Activated CD8-positive, alpha-beta T cell treated with anti-CD3 and anti-CD28 coated beads for 36 hours (primary cell): ENCODE data around the gene CEP128. TPM values are rescaled to one million over a fixed set of nuclear protein-coding genes. Genes with fewer than 3 reads are reported as not detected.

ENCODE experiments used
- ATAC-seq: fragments of 200-7000 bp; cut with Tn5 transposase; one replicate; pipeline ENCODE4 v1.10.0; 2021; ENCODE audit warnings: mild to moderate bottlenecking, moderate library complexity
- CTCF ChIA-PET: fragments of 350-600 bp; sonication (Branson Sonifier 250); formaldehyde crosslinking; loops from one replicate; lab custom pipeline; 2021; ENCODE audit warnings: antibody characterized with exemption; lab: Charles Lee
- POLR2A ChIA-PET: fragments of 350-600 bp; sonication (Branson Sonifier 250); formaldehyde crosslinking; loops from one replicate; lab custom pipeline; 2021; ENCODE audit warnings: antibody characterized with exemption; lab: Charles Lee
- DNase-seq: peaks from one replicate; pipeline ENCODE4 v3.0.0-alpha.2; 2020
- H3K27ac Mint-ChIP-seq: one replicate; pipeline ENCODE4 v1.8.0; 2021; ENCODE audit warnings: mild to moderate bottlenecking, mixed read lengths
- H3K27me3 Mint-ChIP-seq: one replicate; pipeline ENCODE4 v1.8.0; 2021; ENCODE audit warnings: mixed read lengths
- H3K36me3 Mint-ChIP-seq: one replicate; pipeline ENCODE4 v1.8.0; 2021; ENCODE audit warnings: low read depth, mixed read lengths
- H3K4me1 Mint-ChIP-seq: one replicate; pipeline ENCODE4 v1.8.0; 2021; ENCODE audit warnings: low read depth, mixed read lengths
- H3K4me3 Mint-ChIP-seq: one replicate; pipeline ENCODE4 v1.8.0; 2021; ENCODE audit warnings: mild to moderate bottlenecking, moderate library complexity, mixed read lengths
- H3K9me3 Mint-ChIP-seq: one replicate; pipeline ENCODE4 v1.8.0; 2021; ENCODE audit warnings: mixed read lengths
- CTCF ChIP-seq: fragments of 200-600 bp; IDR thresholded peaks from one replicate; pipeline ENCODE4 v1.8.0; 2022; ENCODE audit warnings: antibody characterized with exemption, mild to moderate bottlenecking
- intact Hi-C: fragments of 100-400 bp; cut with micrococcal nuclease; formaldehyde crosslinking; loops from one replicate; pipeline ENCODE4 v1.10.0; 2022
- total RNA-seq, 2 experiments: library from RNA; stranded (reverse); gene quantifications; one replicate each; pipeline ENCODE4 v1.2.3, GENCODE V29; 2021

CEP128 gene
- total RNA-seq, 2 experiments from 2014 or later, result 21.6 to 22.5 TPM

DNA sequence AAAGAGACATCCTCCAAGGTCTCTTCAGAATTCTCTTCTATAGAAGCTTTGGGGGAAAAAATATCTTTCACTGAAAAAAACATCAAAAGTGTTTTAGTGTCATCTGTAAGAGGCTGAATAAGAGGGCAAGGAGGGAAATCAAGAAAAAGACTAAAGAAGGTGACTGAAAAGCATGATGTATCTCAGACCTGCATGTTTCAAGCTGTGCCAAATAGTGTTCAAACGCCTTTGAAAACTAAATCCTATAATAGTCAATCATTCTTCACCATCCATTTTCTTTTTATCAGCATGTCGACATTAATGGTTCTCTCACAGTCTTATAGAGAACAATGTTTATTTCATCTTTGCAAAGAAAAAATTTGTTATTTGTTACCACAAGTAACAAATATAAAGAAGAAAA, 94.5 kb downstream of the CEP128 start:
- no peak for ATAC-seq
- TF ChIP-seq CTCF, result no peak
- Mint-ChIP-seq H3K4me3 (no peak overlapping the region), H3K4me1 (no peaks in the 10 kb centered on the region), H3K36me3 (no peaks in the 10 kb centered on the region), H3K27ac (no peak overlapping the region), H3K27me3 (no peaks in the 10 kb centered on the region), H3K9me3 (no peaks in the 10 kb centered on the region)
- no peak for DNase-seq
- CTCF ChIA-PET, result interaction anchor here (0.6 to 1.2 kb wide), 2 partner anchors 606 to 634 kb away, joined by 3 read pairs; no protein-coding TSS in a partner anchor
- POLR2A ChIA-PET, result no interaction called here
- intact Hi-C loops, result loop anchor here (10.0 kb wide), 1 partner anchor 792 kb away; no protein-coding TSS in a partner anchor

- DNase-seq (no peak), ATAC-seq (no peak)
- Mint-ChIP-seq H3K9me3 (no peaks in the 10 kb centered on the region), H3K4me1 (no peaks in the 10 kb centered on the region), H3K27ac (no peak overlapping the region), H3K27me3 (no peaks in the 10 kb centered on the region), H3K4me3 (no peak overlapping the region), H3K36me3 (no peaks in the 10 kb centered on the region)
- ChIA-PET POLR2A (no interaction called here), CTCF (interaction anchor here (1.2 to 1.4 kb wide), 2 partner anchors 142 to 632 kb away, joined by 3 read pairs; no protein-coding TSS in a partner anchor)
- no peak for TF ChIP-seq CTCF
- intact Hi-C loops, result loop anchor here (10.0 kb wide), 1 partner anchor 791 kb away; no protein-coding TSS in a partner anchor
Observed at GRCh38 chr14:80845856-80846255, 95.7 kb downstream of the CEP128 start.

- Mint-ChIP-seq H3K9me3 (no peaks in the 10 kb centered on the region), H3K4me1 (no peaks in the 10 kb centered on the region), H3K27ac (no peak overlapping the region), H3K27me3 (no peaks in the 10 kb centered on the region), H3K4me3 (no peak overlapping the region), H3K36me3 (no peaks in the 10 kb centered on the region)
- intact Hi-C loops, result loop anchor here (10.0 kb wide), 1 partner anchor 790 kb away; no protein-coding TSS in a partner anchor
- POLR2A ChIA-PET, result no interaction called here
- CTCF ChIA-PET, result no interaction called here
- TF ChIP-seq CTCF, result no peak
- no peak for ATAC-seq
- no peak for DNase-seq
Observed at GRCh38 chr14:80844872-80845271, 96.7 kb downstream of the CEP128 start.

DNA sequence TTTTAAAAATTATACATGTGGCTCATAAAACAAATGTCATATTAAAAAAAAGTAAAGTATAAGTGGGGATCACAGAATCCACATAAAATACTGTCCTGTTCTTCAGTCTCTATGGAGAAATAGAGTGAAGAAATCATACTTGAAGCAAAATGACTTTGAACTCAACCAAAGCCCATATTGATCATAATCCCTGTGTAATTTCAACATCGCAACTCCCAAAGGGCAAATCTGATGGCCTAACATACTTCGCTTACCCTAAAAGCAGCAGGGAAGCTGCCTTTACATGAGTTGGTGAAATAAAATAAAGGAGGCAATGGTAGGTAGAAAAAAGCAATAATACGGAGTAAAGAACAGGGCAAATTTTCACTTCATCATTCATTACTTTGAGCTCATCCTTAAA, 101.8 kb downstream of the CEP128 start:
- no peak for TF ChIP-seq CTCF
- H3K27ac Mint-ChIP-seq, result no peak overlapping the region
- intact Hi-C loops, result loop anchor here (10.0 kb wide), 1 partner anchor 785 kb away; no protein-coding TSS in a partner anchor
- H3K4me3 Mint-ChIP-seq, result no peak overlapping the region
- no peaks in the 10 kb centered on the region for H3K4me1 Mint-ChIP-seq
- POLR2A ChIA-PET, result no interaction called here
- ATAC-seq (no peak), DNase-seq (no peak)
- no peaks in the 10 kb centered on the region for H3K36me3 Mint-ChIP-seq
- CTCF ChIA-PET, result no interaction called here
- no peaks in the 10 kb centered on the region for H3K9me3 Mint-ChIP-seq
- no peaks in the 10 kb centered on the region for H3K27me3 Mint-ChIP-seq

DNA sequence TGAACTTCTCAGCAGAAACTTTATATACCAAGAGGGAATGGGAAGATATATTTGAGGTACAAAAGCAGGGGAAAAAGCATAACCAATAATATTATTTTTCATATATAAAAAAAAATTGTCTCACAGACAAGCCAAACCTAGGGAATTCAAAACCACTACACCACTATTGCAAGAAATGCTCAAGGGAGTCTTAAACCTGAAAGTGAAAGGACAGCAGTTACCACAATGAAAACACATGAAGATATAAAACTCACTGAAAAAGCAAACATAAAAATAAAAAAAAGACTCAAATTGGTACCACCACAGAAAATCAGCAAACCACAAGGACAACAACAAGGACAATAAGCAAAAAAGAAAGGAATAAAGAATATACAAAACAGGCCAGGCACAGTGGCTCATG, 131.9 kb downstream of the CEP128 start:
- ATAC-seq, result no peak
- Mint-ChIP-seq H3K4me3 (no peak overlapping the region), H3K27ac (no peak overlapping the region)

More for the DNA sequence above, 131.9 kb downstream of the CEP128 start:
- intact Hi-C loops, result no loop called here
- ChIA-PET POLR2A (no interaction called here), CTCF (no interaction called here)
- no peak for TF ChIP-seq CTCF
- no peak for DNase-seq
- peaks cover 24% of the 10 kb centered on the region for H3K9me3 Mint-ChIP-seq
- H3K27me3 Mint-ChIP-seq, result no peaks in the 10 kb centered on the region
- H3K4me1 Mint-ChIP-seq, result no peaks in the 10 kb centered on the region
- H3K36me3 Mint-ChIP-seq, result peaks cover 17% of the 10 kb centered on the region
